CD4-positive, alpha-beta memory T cell (primary cell): ENCODE results near the gene NR1I2. TPM values are rescaled to one million over a fixed set of nuclear protein-coding genes. Genes with fewer than 3 reads are reported as not detected.

Experiments
- CTCF ChIA-PET: fragments of 350-600 bp; sonication (Branson Sonifier 250); formaldehyde crosslinking; loops from one replicate; lab custom pipeline; 2021; ENCODE audit warnings: inconsistent platforms; ENCODE audit not compliant: partially characterized antibody; lab: Charles Lee
- POLR2A ChIA-PET: fragments of 350-600 bp; sonication (Branson Sonifier 250); formaldehyde crosslinking; loops from one replicate; lab custom pipeline; 2021; ENCODE audit not compliant: partially characterized antibody; lab: Charles Lee
- DNase-seq, 5 donors: peaks; one replicate each; pipeline versions ENCODE4 v3.0.0 to v3.0.0-alpha.2; 2020 to 2022; ENCODE audit warnings: mixed read lengths in 1 of 5
- H3K27ac ChIP-seq: one replicate; pipeline ENCODE4 v1.7.0; 2013; ENCODE audit warnings: low read depth, low read length
- H3K27me3 ChIP-seq: 2 replicates; pipeline ENCODE4 v1.7.0; 2013; ENCODE audit warnings: mild to moderate bottlenecking, low read length, moderate library complexity; ENCODE audit not compliant: insufficient read depth
- H3K36me3 ChIP-seq: 2 replicates; pipeline ENCODE4 v1.7.0; 2013; ENCODE audit warnings: mild to moderate bottlenecking, low read length, moderate library complexity; ENCODE audit not compliant: insufficient read depth
- H3K4me1 ChIP-seq: 2 replicates; pipeline ENCODE4 v1.7.0; 2013; ENCODE audit warnings: mild to moderate bottlenecking, low read length, moderate library complexity; ENCODE audit not compliant: insufficient read depth
- H3K4me3 ChIP-seq, 2 donors: one replicate each; pipeline ENCODE4 v1.7.0; 2013; ENCODE audit warnings: low read length in 2 of 2, mild to moderate bottlenecking in 1 of 2
- H3K9me3 ChIP-seq, 2 donors: one replicate each; pipeline ENCODE4 v1.7.0; 2013; ENCODE audit warnings: low read length in 2 of 2, control low read depth in 1 of 2; ENCODE audit not compliant: control insufficient read depth in 1 of 2
- H3K27ac Mint-ChIP-seq, 7 donors: one replicate each; pipeline ENCODE4 v1.8.0; 2020 to 2021; ENCODE audit warnings: mixed read lengths in 7 of 7, mild to moderate bottlenecking in 6 of 7, inconsistent platforms in 3 of 7, moderate library complexity in 3 of 7
- H3K27me3 Mint-ChIP-seq, 2 donors: one replicate each; pipeline ENCODE4 v1.8.0; 2020 to 2021; ENCODE audit warnings: mixed read lengths in 2 of 2
- H3K36me3 Mint-ChIP-seq, 2 donors: one replicate each; pipeline ENCODE4 v1.8.0; 2020 to 2021; ENCODE audit warnings: mixed read lengths in 2 of 2, inconsistent platforms in 1 of 2, mild to moderate bottlenecking in 1 of 2
- H3K4me1 Mint-ChIP-seq, 4 donors: one replicate each; pipeline ENCODE4 v1.8.0; 2020 to 2021; ENCODE audit warnings: mixed read lengths in 4 of 4, mild to moderate bottlenecking in 1 of 4
- H3K4me3 Mint-ChIP-seq, 8 donors: one replicate each; pipeline ENCODE4 v1.8.0; 2020 to 2021; ENCODE audit warnings: mixed read lengths in 8 of 8, mild to moderate bottlenecking in 7 of 8, moderate library complexity in 6 of 8, inconsistent platforms in 3 of 8
- H3K9me3 Mint-ChIP-seq, 8 donors: one replicate each; pipeline ENCODE4 v1.8.0; 2020 to 2021; ENCODE audit warnings: mixed read lengths in 8 of 8, mild to moderate bottlenecking in 5 of 8, inconsistent platforms in 3 of 8, moderate library complexity in 1 of 8
- intact Hi-C: fragments of 100-400 bp; cut with micrococcal nuclease; formaldehyde crosslinking; loops from one replicate; pipeline ENCODE4 v1.15.1; 2023
- polyA plus RNA-seq, 2 donors: library from polyadenylated mRNA; unstranded; fragments of 300-500 nt; fragmentation: Illumina TruSeq; gene quantifications; one replicate each; pipeline ENCODE4 v1.2.3, GENCODE V29; 2021
- total RNA-seq, 2 experiments: library from RNA; stranded (reverse); gene quantifications; one replicate each; pipeline ENCODE4 v1.2.3, GENCODE V29; 2021

NR1I2 gene
- total and polyA plus RNA-seq, 4 experiments from 2014 or later: 0.39 to 0.49 (median 0.43) TPM

DNA sequence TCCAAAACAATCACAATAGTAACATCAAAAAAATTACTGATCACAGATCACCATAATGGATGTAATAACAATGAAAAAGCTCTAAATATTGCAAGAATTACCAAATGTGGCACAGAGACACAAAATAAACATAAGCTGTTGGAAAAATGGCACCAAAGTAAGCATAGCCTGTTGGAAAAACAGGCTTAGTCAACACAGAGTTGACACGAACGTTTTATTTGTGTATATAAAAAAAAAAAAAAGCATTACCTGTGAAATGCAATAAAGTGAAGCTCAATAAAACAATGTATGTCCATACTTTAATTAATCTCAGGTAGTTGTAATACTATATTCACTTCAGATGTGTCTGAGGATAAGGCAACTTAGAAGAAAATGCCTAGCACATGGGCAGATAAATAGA is 77.1 kb downstream of the NR1I2 start:
- no peak for DNase-seq
- Mint-ChIP-seq H3K36me3 (peaks cover 71 to 79% of the 10 kb centered on the region in 2 donors), H3K4me1 (peaks cover 0 to 4% (median 2%) of the 10 kb centered on the region in 4 donors), H3K27me3 (no peaks in the 10 kb centered on the region), H3K4me3 (peak overlapping the region in 1 of 8 donors; percentile 17), H3K9me3 (peaks cover 0 to 13% (median 2%) of the 10 kb centered on the region in 8 donors), H3K27ac (peak overlapping the region in 1 of 7 donors; percentile 3)
- POLR2A ChIA-PET: no interaction called here
- intact Hi-C loops: no loop called here
- Histone ChIP-seq H3K9me3 (no peaks in the 10 kb centered on the region), H3K4me1 (no peaks in the 10 kb centered on the region), H3K27ac (no peak overlapping the region), H3K4me3 (no peak overlapping the region), H3K27me3 (no peaks in the 10 kb centered on the region), H3K36me3 (peaks cover 12% of the 10 kb centered on the region)
- CTCF ChIA-PET: no interaction called here

DNA sequence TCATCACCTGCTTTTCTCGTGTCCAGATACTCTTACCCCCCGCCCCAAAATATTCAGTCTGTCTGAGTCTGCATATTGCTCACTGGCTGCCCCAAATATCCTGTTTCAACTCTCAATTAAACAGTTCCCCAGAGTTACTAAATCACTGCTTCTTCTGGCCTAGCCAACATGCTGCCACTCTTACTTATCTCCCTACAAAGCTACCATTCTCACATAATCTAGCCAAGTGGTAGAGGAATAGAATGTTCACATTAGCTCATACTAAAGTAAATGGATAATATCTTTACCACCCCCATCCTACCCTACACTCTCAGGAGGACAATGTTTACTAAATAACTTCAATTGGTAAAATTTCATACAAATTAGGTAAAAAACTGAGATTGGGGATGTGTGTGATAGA is 77.8 kb downstream of the NR1I2 start:
- Histone ChIP-seq H3K27ac (no peak overlapping the region), H3K9me3 (no peaks in the 10 kb centered on the region), H3K36me3 (peaks cover 12% of the 10 kb centered on the region), H3K4me3 (no peak overlapping the region), H3K27me3 (no peaks in the 10 kb centered on the region), H3K4me1 (no peaks in the 10 kb centered on the region)
- DNase-seq: no peak
- peaks cover 0 to 13% (median 2%) of the 10 kb centered on the region in 8 donors for H3K9me3 Mint-ChIP-seq
- POLR2A ChIA-PET: no interaction called here
- CTCF ChIA-PET: interaction anchor here (1.3 kb wide), 1 partner anchor 287 kb away, joined by 4 read pairs; no protein-coding TSS in a partner anchor
- H3K4me3 Mint-ChIP-seq: no peak overlapping the region
- peaks cover 71 to 74% of the 10 kb centered on the region in 2 donors for H3K36me3 Mint-ChIP-seq
- H3K27ac Mint-ChIP-seq: no peak overlapping the region
- peaks cover 0 to 4% (median 2%) of the 10 kb centered on the region in 4 donors for H3K4me1 Mint-ChIP-seq
- no peaks in the 10 kb centered on the region for H3K27me3 Mint-ChIP-seq
- intact Hi-C loops: no loop called here

DNA sequence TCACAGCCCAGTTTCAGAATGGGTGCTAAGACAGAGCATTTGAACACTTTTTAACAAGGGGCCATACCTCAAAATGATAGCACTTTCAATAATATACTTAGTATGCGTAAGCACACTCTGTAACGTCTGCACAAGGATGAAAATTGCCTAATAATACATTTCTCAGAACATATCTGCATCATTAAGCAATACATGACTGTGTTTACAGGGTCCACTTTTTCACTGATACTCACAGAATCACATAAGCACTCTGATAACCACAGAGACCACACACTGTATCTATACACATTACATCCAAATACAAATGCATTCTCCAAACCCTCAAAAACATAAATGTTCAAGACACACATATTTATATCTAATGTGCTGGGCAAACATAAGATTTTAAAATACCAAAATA is 79.8 kb downstream of the NR1I2 start:
- intact Hi-C loops: no loop called here
- Histone ChIP-seq H3K9me3 (no peaks in the 10 kb centered on the region), H3K36me3 (peaks cover 12% of the 10 kb centered on the region), H3K27ac (no peak overlapping the region), H3K27me3 (no peaks in the 10 kb centered on the region), H3K4me3 (no peak overlapping the region), H3K4me1 (no peaks in the 10 kb centered on the region)
- DNase-seq: no peak
- POLR2A ChIA-PET: no interaction called here
- Mint-ChIP-seq H3K9me3 (peaks cover 0 to 10% (median 1%) of the 10 kb centered on the region in 8 donors), H3K27me3 (no peaks in the 10 kb centered on the region), H3K4me3 (no peak overlapping the region), H3K27ac (no peak overlapping the region), H3K36me3 (peaks cover 67 to 71% of the 10 kb centered on the region in 2 donors), H3K4me1 (peaks cover 0 to 4% (median 2%) of the 10 kb centered on the region in 4 donors)
- CTCF ChIA-PET: no interaction called here

DNA sequence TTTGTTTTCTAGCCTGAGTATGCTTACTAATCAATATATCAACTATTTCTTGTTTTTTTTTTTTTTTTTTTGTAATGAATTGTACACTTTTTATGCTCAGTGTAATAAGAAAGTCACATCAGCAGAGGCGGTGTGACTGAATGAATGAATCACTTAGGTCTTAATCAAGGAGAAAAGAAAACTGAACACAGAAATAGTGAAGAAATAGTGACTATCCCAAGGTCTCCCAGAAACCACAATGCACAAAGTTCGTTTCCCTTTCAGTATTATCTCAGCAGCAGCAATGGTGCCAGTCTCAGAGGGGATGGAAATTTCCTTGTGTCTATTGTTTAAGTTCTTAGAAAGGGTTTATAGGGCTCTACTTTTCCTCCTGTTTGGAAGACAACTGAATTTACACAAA is 80.7 kb downstream of the NR1I2 start:
- Histone ChIP-seq H3K27ac (no peak overlapping the region), H3K36me3 (peaks cover 12% of the 10 kb centered on the region), H3K9me3 (no peaks in the 10 kb centered on the region), H3K4me3 (no peak overlapping the region), H3K27me3 (no peaks in the 10 kb centered on the region), H3K4me1 (no peaks in the 10 kb centered on the region)
- intact Hi-C loops: no loop called here
- ChIA-PET POLR2A (no interaction called here), CTCF (interaction anchor here (0.9 kb wide), 1 partner anchor 29 kb away, joined by 3 read pairs; no protein-coding TSS in a partner anchor)
- Mint-ChIP-seq H3K4me1 (peaks cover 0 to 4% (median 2%) of the 10 kb centered on the region in 4 donors), H3K27ac (no peak overlapping the region), H3K4me3 (no peak overlapping the region), H3K9me3 (peaks cover 0 to 9% (median 1%) of the 10 kb centered on the region in 8 donors), H3K27me3 (no peaks in the 10 kb centered on the region), H3K36me3 (peaks cover 58 to 61% of the 10 kb centered on the region in 2 donors)
- DNase-seq: no peak

DNA sequence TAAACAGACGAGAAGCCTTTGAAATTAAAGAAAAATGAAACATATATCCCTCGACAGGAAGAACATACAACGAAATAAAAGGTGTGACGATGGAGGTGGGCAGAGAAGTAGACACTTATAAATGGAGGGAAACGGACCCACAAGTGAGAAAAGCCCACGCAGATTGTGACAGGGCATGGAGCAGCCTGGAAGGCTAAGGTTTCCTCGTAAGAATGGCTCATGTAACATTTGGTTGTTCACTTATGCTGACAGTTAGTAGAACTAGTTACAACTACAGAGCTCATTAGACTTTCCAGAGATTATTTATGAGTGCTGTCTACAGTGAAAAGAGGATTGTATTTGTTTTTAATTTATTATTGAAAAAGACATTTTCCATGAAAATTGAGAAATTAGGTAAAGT is 82.6 kb downstream of the NR1I2 start:
- Histone ChIP-seq H3K4me1 (no peaks in the 10 kb centered on the region), H3K27ac (no peak overlapping the region), H3K9me3 (no peaks in the 10 kb centered on the region), H3K36me3 (peaks cover 12% of the 10 kb centered on the region), H3K4me3 (no peak overlapping the region), H3K27me3 (no peaks in the 10 kb centered on the region)
- intact Hi-C loops: no loop called here
- ChIA-PET CTCF (no interaction called here), POLR2A (no interaction called here)
- H3K4me1 Mint-ChIP-seq: peaks cover 0 to 5% (median 3%) of the 10 kb centered on the region in 4 donors
- no peak overlapping the region for H3K27ac Mint-ChIP-seq
- H3K27me3 Mint-ChIP-seq: no peaks in the 10 kb centered on the region
- no peak for DNase-seq
- H3K4me3 Mint-ChIP-seq: no peak overlapping the region
- peaks cover 48 to 49% of the 10 kb centered on the region in 2 donors for H3K36me3 Mint-ChIP-seq
- H3K9me3 Mint-ChIP-seq: peaks cover 0 to 9% (median 0%) of the 10 kb centered on the region in 8 donors

Other genes starting within 250 kb of the NR1I2 start
- gene CD80, start 222.5 kb upstream of the NR1I2 start, total RNA-seq: under 1 TPM; 0.42 to 0.44 TPM
- 1 to 10 TPM in 1 of 2 donors, not detected in 1; 1.6 TPM for gene CD80, start 222.5 kb upstream of the NR1I2 start, polyA plus RNA-seq
- gene ADPRH, start 202.6 kb upstream of the NR1I2 start, total RNA-seq: 1 to 10 TPM; 1.2 to 1.4 TPM
- 1 to 10 TPM; 2.1 to 3.4 TPM for gene ADPRH, start 202.6 kb upstream of the NR1I2 start, polyA plus RNA-seq
- gene PLA1A, start 184.2 kb upstream of the NR1I2 start, total RNA-seq: not detected
- not detected for gene PLA1A, start 184.2 kb upstream of the NR1I2 start, polyA plus RNA-seq
- 1 to 10 TPM; 7.3 to 7.4 TPM for gene POPDC2, start 121.5 kb upstream of the NR1I2 start, total RNA-seq
- 1 to 10 TPM; 2.0 to 2.6 TPM for gene POPDC2, start 121.5 kb upstream of the NR1I2 start, polyA plus RNA-seq
- 10 to 100 TPM; 46.1 to 48.9 TPM for gene COX17, start 104.7 kb upstream of the NR1I2 start, total RNA-seq
- 10 to 100 TPM; 78.4 to 88.2 TPM for gene COX17, start 104.7 kb upstream of the NR1I2 start, polyA plus RNA-seq
- under 1 TPM in 1 of 2 experiments, not detected in 1; 0.58 TPM for gene CFAP91, start 79.1 kb upstream of the NR1I2 start, total RNA-seq
- gene CFAP91, start 79.1 kb upstream of the NR1I2 start, polyA plus RNA-seq: under 1 TPM in 1 of 2 donors, not detected in 1; 0.48 TPM